Gastroesophageal sphincter (tissue), 3 donors: ENCODE results near the gene PDE4B.
"Not testable (repeated sequence)": the region's sequence is repeated elsewhere in the genome, so short reads cannot be mapped to it uniquely, and the experiment has no call there.

Experiments used
- CTCF ChIP-seq, 4 experiments: fragments of 200-600 bp in 2 of 4; fragments of 450-650 bp in 2 of 4; sonication (generic) in 1 of 4; IDR thresholded peaks; one replicate each; pipeline ENCODE4 v1.5.1; 2017 to 2019; ENCODE audit warnings: antibody characterized with exemption in 4 of 4, mild to moderate bottlenecking in 2 of 4, moderate library complexity in 2 of 4
- EP300 ChIP-seq: sonication (generic); formaldehyde crosslinking; IDR thresholded peaks from one replicate; pipeline ENCODE4 v1.6.1; 2017; ENCODE audit warnings: antibody characterized with exemption, mild to moderate bottlenecking
- POLR2A ChIP-seq, 2 donors: fragments of 450-650 bp; IDR thresholded peaks; one replicate each; pipeline ENCODE4 v1.6.1; 2017; ENCODE audit warnings: antibody characterized with exemption in 2 of 2, mild to moderate bottlenecking in 2 of 2, moderate library complexity in 1 of 2

- TF ChIP-seq CTCF (IDR thresholded peaks at IDR 0.05); EP300; POLR2A (IDR thresholded peaks at IDR 0.05): not testable (repeated sequence)
These were observed 85.6 kb downstream of the PDE4B start for GRCh38 chr1:65878342-65878741.
